ENCODE data around the gene RIMKLA.

Gene RIMKLA

DNA sequence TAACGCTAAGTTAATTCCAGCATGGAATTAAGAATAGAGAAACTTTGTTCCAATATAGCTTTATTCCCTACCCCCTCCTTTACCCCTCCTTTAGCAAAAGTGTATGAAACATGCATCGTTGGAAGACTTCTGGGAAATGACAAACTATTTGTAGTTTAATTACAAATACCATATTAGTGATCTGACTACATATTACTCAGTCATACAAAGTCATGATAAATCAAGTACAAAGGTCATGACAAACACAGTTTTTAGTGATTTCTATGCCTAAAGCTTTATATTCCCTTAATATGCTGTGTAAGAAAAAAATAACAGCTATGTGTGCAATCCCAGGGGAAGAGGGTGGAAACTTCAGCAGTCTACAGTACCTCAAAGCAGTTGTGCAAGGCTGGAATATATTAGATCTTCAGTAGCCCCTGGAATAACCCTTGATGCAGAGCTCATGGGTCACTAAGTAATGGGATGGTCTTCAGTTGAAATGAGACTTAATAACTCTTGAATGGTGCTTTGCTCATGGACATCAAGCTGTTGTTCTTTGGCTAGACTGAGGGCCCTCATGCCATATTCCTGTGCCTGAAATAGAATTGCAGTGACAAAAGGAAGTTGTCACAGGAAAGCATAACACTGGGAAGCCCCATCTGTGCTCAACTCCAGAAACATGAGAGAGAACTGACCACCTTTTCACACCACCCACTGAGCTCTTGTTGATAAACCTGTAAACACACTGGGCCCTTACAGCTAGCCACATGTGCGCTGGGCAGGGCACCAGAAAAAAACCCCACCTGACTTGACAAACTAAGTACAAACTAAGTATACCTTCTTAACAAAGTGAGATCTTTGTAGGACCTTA is 49.9 kb downstream of the RIMKLA start:
- no peak for DNase-seq (ENCODE audit: low spot score)

DNA sequence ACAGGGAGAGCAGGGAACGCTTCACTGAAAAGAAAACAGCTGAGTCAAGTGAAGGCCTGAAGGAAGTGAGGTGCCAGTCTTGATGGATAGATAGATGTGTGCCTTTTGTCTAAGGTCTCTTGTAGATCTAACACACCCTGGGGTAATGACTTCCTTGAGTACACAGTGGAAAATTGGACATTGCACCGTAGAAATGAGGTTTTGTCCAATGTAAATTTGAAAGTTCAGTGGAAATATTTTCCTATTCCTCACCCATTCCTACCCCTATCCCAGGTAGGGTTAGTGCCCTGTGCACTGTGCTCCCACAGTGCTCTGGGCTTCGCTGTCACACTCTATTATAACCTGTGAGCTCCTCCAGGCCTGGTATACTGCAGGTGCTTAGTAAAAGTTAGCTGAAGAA is 50.9 kb downstream of the RIMKLA start:
- no peak for DNase-seq (ENCODE audit: low spot score)

- no peak for DNase-seq (ENCODE audit: low spot score)
Observed at GRCh38 chr1:42432714-42433113, 52.1 kb downstream of the RIMKLA start.

- no peak for DNase-seq (ENCODE audit: low spot score)
Observed at GRCh38 chr1:42433369-42433768, 52.8 kb downstream of the RIMKLA start.

GRCh38 chr1:42434340-42434739 is 53.7 kb downstream of the RIMKLA start:
- peak; percentile 24 for DNase-seq (ENCODE audit: low spot score)

- DNase-seq (ENCODE audit: low spot score), result no peak
Observed at GRCh38 chr1:42439940-42440339, 59.3 kb downstream of the RIMKLA start.

DNA sequence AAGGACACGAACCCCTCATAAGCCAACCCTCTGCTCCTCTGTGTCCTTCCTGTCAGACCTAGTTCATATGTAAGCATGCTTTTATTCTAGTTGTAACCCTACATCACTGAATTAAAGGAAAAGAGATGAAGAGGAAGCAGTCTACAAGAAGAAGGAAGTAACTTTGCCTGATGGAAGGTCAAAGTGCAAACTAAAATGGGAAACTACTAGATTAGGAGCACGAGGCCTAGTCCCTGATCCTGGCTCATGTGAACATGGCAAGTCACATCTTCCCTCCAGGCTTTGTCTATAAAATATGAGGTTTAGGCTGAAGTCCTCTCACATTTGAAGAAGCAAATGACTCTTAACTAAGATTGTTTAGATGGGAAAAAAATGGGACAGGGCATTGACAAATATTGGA is 62.1 kb downstream of the RIMKLA start:
- DNase-seq (ENCODE audit: low spot score), result no peak

- no peak for DNase-seq (ENCODE audit: low spot score)
Observed at GRCh38 chr1:42449256-42449655, 68.7 kb downstream of the RIMKLA start.

DNA sequence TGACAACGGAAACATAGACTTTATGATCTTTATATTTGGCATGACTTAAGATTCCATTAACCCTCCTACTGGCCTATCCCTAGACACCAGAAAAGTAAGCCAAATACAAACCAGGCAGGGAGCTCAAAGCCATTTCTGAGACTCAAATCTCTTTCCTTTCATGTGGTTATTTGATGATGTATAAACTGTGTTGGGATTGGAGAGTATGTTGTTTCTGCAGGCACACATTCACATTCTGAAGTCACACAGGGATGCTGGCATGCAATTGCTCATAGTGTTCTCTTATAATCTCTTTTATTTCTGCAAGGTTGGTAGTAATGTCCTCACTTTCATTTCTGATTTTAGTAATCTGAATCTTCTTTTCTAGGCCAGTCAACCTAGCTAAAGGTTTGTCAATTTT is 69.5 kb downstream of the RIMKLA start:
- no peak for DNase-seq (ENCODE audit: low spot score)

GRCh38 chr1:42453386-42453785 is 72.8 kb downstream of the RIMKLA start:
- no peak for DNase-seq (ENCODE audit: low spot score)

DNA sequence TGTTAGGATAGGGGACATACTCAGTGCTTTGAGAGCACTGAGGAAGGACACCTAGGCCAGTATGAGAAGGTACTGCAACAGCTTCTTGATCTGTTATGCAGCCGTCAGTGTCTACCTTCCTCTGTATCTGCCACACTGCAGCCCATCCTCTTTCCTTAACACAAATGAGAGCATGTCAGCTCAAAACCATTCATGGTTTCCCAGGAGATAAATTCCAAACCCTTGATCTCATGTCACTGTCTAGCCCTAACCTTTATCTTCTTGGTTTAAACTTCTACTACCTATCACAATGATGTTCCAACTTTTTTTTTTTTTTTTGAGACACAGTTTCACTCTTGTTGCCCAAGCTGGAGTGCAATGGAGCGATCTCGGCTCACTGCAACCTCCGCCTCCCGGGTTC is 73.8 kb downstream of the RIMKLA start:
- DNase-seq (ENCODE audit: low spot score), result no peak

DNA sequence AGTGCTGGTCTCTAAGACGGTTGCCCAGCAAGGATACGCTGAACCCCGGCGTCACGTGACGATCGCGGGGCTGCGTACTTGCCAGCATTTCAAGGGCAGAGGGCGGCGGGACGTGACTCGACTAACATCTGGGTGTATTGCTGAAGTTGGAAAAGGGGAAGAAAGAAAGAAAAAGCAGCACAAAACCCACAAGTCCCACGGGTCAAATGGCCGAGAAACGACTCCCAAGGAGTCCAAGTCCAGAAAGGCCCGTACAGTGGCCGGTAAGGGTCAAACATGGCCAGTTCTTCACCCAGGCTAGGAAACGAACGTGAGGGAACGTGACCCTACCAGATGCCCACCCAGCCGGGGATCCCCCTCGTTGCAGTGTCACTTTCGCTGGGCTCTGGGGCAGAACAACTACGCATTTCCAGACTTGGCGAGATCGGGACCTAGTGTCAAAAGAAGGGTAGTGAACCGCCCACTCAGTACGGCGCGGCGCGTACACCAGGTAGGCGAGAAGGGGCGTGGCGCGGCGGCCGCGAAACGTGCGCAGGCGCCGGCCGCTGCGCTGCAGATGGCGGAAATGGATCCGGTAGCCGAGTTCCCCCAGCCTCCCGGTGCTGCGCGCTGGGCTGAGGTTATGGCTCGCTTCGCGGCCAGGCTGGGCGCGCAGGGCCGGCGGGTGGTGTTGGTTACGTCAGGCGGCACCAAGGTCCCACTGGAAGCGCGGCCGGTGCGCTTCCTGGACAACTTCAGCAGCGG is 75.6 kb downstream of the RIMKLA start, which contains the start of the genes PPCS and ZMYND12:
Gene PPCS (plus strand): TSS at position 534 of the 744 bp plus-strand sequence. CDS start 23 bp downstream, at position 557.
Gene ZMYND12 (minus strand): TSS at position 13 of the 744 bp plus-strand sequence. CDS start 25 bp downstream, outside the sequence.
- DNase-seq (ENCODE audit: low spot score), result peak; percentile 88

DNA sequence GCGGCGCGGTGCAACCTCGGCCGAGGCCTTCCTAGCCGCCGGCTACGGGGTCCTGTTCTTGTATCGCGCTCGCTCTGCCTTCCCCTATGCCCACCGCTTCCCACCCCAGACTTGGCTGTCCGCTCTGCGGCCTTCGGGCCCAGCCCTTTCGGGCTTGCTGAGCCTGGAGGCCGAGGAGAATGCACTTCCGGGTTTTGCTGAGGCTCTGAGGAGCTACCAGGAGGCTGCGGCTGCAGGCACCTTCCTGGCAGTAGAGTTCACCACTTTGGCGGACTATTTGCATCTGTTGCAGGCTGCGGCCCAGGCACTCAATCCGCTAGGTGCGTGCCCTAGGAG is 76.1 kb downstream of the RIMKLA start:
- no peak for DNase-seq (ENCODE audit: low spot score)

- DNase-seq (ENCODE audit: low spot score), result no peak
Observed at GRCh38 chr1:42461196-42461595, 80.6 kb downstream of the RIMKLA start.

GRCh38 chr1:42462828-42463763 is 82.5 kb downstream of the RIMKLA start, which contains the start of gene CCDC30:
Gene CCDC30, plus strand, starts transcription at chr1:42463286. Its CDS starts 17,266 bp downstream, at chr1:42480552.
- DNase-seq (ENCODE audit: low spot score), result peak; percentile 96

DNA sequence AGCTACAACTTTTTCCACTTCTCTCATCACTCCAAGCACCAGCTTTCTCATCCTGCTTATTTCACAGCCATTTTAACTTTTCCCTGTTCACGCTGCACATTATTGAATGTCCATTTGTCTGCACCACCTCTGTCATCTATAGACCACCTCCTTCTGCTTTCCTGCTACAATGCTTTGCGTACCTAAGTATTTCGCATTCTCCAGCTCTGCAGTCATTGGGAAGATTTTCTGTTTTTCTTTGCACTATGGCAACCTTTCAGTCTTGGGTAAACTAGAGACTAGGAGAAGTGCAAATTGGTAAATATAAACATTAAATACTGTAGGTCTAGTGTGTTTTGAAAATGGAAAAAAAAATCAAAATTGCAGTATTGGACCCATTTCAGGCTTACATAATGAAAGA is 83.3 kb downstream of the RIMKLA start:
- DNase-seq (ENCODE audit: low spot score), result no peak

GRCh38 chr1:42466030-42466429 is 85.4 kb downstream of the RIMKLA start:
- no peak for DNase-seq (ENCODE audit: low spot score)

DNA sequence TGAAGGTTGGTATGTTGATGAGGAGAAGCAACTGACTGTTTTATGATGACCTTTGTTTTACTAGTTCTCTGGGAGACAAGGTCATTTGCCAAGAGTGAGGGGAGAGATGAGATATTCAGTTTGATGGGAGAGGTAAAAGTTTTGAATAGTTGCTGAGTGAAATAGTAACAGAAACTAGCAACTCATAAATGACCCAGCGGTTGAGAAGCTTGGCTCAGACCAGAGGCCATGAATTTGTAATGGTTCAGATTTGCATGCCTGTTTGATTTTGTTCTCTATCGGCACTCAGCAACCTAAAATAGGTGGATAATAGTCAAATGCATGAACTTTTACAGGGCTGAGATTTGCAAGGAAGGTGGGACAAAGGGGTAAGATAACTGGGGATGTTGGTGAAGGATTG is 89.1 kb downstream of the RIMKLA start:
- DNase-seq (ENCODE audit: low spot score), result no peak

All from ecto neural progenitor cell (in vitro differentiated cells).